Calu3 (cell line): ENCODE measurements around the gene HAO1. TPM values are rescaled to one million over a fixed set of nuclear protein-coding genes. Genes with fewer than 3 reads are reported as not detected.

ENCODE experiments used
- BruUV-seq: library from RNA; stranded (reverse); fragments of 400-500 nt; replicated peaks from 2 replicates; lab custom pipeline; 2021; lab: Mats Ljungman, UMichigan
- CTCF ChIA-PET: fragments of 300-600 bp; sonication (Branson Sonifier 250); formaldehyde crosslinking; loops from one replicate; lab custom pipeline; 2022; ENCODE audit warnings: antibody characterized with exemption; lab: Charles Lee
- DNase-seq: peaks from one replicate; pipeline ENCODE4 v3.0.0; 2022
- H3K27ac Mint-ChIP-seq: one replicate; pipeline ENCODE4 v1.8.0; 2022; ENCODE audit warnings: mixed read lengths; ENCODE audit not compliant: unreplicated experiment
- H3K27me3 Mint-ChIP-seq: one replicate; pipeline ENCODE4 v1.8.0; 2022; ENCODE audit warnings: mixed read lengths; ENCODE audit not compliant: unreplicated experiment
- H3K36me3 Mint-ChIP-seq: one replicate; pipeline ENCODE4 v1.8.0; 2022; ENCODE audit warnings: mild to moderate bottlenecking, moderate library complexity, mixed read lengths; ENCODE audit not compliant: insufficient read depth, unreplicated experiment
- H3K4me1 Mint-ChIP-seq: one replicate; pipeline ENCODE4 v1.8.0; 2022; ENCODE audit warnings: mild to moderate bottlenecking, low read depth, mixed read lengths; ENCODE audit not compliant: unreplicated experiment
- H3K4me3 Mint-ChIP-seq: one replicate; pipeline ENCODE4 v1.8.0; 2022; ENCODE audit warnings: mild to moderate bottlenecking, low read depth, moderate library complexity, mixed read lengths; ENCODE audit not compliant: unreplicated experiment
- H3K9me3 Mint-ChIP-seq: one replicate; pipeline ENCODE4 v1.8.0; 2022; ENCODE audit warnings: low read depth, mixed read lengths; ENCODE audit not compliant: unreplicated experiment
- intact Hi-C: fragments of 100-400 bp; cut with micrococcal nuclease; formaldehyde crosslinking; loops from one replicate; pipeline ENCODE4 v1.10.0; 2022; ENCODE audit not compliant: unreplicated experiment
- total RNA-seq: library from RNA; stranded (reverse); gene quantifications from 2 replicates; pipeline ENCODE4 v1.2.3, GENCODE V29; 2022
- TF ChIP-seq, protein P1 (sequence below): fragments of 200-600 bp; IDR thresholded peaks from one replicate; pipeline ENCODE4 v1.8.0; 2022; ENCODE audit warnings: antibody characterized with exemption; ENCODE audit not compliant: unreplicated experiment

Gene HAO1
- total RNA-seq, 1 experiment from 2014 or later, result not detected

DNA sequence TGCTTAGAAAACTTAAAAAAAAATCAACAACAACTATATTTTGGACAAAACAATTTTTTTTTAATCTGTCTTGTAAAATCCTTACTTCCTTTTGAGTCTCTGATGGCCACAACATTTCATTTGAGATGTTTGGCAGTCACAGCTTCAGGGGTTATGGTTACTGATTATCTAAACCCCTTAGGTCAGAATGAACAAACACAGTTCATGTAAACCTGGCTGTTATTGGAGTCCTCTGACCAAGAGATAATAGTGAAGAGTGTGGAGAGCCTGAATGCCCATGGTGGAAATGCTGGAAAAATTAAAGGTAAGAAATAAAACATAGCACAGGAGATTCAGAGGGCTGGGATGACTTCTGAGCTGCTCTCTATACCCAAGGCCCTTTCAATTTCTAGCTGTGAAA lies 41.1 kb upstream of the HAO1 start:
- DNase-seq, result no peak
- Mint-ChIP-seq H3K9me3 (no peaks in the 10 kb centered on the region), H3K36me3 (no peaks in the 10 kb centered on the region), H3K27ac (no peak overlapping the region), H3K27me3 (no peaks in the 10 kb centered on the region), H3K4me3 (no peak overlapping the region), H3K4me1 (peaks cover 7% of the 10 kb centered on the region)
- intact Hi-C loops, result no loop called here
- BruUV-seq, result no TSS peak
- TF ChIP-seq, protein P1, sequence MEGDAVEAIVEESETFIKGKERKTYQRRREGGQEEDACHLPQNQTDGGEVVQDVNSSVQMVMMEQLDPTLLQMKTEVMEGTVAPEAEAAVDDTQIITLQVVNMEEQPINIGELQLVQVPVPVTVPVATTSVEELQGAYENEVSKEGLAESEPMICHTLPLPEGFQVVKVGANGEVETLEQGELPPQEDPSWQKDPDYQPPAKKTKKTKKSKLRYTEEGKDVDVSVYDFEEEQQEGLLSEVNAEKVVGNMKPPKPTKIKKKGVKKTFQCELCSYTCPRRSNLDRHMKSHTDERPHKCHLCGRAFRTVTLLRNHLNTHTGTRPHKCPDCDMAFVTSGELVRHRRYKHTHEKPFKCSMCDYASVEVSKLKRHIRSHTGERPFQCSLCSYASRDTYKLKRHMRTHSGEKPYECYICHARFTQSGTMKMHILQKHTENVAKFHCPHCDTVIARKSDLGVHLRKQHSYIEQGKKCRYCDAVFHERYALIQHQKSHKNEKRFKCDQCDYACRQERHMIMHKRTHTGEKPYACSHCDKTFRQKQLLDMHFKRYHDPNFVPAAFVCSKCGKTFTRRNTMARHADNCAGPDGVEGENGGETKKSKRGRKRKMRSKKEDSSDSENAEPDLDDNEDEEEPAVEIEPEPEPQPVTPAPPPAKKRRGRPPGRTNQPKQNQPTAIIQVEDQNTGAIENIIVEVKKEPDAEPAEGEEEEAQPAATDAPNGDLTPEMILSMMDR, result no peak
- CTCF ChIA-PET, result interaction anchor here (1.0 kb wide), 1 partner anchor 9 kb away, joined by 3 read pairs; no protein-coding TSS in a partner anchor

DNA sequence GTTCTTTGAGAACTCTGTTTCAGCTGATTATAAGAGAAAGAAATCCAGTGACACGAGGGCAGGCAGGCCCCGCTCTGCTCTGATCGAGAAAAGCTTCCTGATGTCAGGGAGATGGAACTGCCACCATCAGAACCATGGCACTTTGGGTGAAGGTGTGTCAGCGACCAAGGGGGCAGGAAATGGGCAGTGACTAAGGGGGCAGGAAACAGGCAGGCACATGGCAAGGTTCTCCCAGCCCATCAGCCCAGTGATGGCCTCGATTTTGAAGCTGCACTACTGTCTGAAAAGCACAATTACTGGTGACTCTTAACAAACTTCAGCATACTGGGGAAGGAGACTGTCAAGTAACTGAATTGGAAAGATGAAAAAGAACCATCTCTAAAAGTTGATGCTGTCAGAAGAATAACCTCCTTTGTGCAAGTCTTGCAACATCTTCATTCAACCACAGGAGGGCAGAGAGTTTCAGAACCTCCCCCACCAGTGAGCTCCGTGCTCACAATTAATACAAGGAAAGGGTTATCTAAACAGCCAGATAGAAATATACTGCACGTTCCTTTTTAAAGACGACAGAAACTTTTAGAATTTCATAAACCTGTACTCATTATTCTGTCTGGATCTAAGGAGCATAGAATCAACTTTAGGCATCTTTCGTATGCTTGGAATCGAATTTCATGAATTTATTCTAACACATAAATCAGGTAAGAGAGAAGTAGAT lies 40.2 kb upstream of the HAO1 start:
- Mint-ChIP-seq H3K27ac (no peak overlapping the region), H3K4me1 (peaks cover 7% of the 10 kb centered on the region), H3K27me3 (no peaks in the 10 kb centered on the region), H3K9me3 (no peaks in the 10 kb centered on the region), H3K4me3 (no peak overlapping the region), H3K36me3 (no peaks in the 10 kb centered on the region)
- DNase-seq, result peak; percentile 12
- TF ChIP-seq, protein P1, result no peak
- CTCF ChIA-PET, result interaction anchor here (0.6 to 1.0 kb wide), 4 partner anchors 9 to 1139 kb away, joined by 3 to 8 read pairs (median 4); no protein-coding TSS in a partner anchor
- BruUV-seq, result no TSS peak
- intact Hi-C loops, result loop anchor here (1.0 kb wide), 1 partner anchor 742 kb away; no protein-coding TSS in a partner anchor

DNA sequence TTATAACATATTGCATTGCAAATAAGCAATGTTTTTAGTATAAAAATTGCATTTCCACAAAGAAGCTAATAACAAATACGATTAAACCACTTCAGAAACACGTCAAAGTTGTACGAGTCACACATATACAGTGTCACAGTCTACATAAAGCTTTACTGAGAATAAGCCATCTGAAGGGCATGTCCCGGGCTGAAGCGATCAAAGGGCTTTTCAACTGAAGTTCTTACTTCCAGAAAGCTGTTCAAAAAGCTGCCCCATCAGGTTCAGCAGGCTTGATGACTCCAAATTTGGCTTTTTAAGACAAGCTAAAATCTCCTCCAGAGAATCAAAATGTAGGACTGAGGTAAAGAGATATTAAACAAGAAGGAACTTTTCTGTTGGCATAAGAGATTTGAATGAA lies 37.5 kb upstream of the HAO1 start:
- DNase-seq, result no peak
- H3K36me3 Mint-ChIP-seq, result no peaks in the 10 kb centered on the region
- H3K4me3 Mint-ChIP-seq, result no peak overlapping the region
- H3K27me3 Mint-ChIP-seq, result peaks cover 9% of the 10 kb centered on the region
- H3K4me1 Mint-ChIP-seq, result peaks cover 7% of the 10 kb centered on the region
- CTCF ChIA-PET, result no interaction called here
- BruUV-seq, result no TSS peak
- TF ChIP-seq, protein P1, result no peak
- no peak overlapping the region for H3K27ac Mint-ChIP-seq
- no peaks in the 10 kb centered on the region for H3K9me3 Mint-ChIP-seq
- intact Hi-C loops, result no loop called here

DNA sequence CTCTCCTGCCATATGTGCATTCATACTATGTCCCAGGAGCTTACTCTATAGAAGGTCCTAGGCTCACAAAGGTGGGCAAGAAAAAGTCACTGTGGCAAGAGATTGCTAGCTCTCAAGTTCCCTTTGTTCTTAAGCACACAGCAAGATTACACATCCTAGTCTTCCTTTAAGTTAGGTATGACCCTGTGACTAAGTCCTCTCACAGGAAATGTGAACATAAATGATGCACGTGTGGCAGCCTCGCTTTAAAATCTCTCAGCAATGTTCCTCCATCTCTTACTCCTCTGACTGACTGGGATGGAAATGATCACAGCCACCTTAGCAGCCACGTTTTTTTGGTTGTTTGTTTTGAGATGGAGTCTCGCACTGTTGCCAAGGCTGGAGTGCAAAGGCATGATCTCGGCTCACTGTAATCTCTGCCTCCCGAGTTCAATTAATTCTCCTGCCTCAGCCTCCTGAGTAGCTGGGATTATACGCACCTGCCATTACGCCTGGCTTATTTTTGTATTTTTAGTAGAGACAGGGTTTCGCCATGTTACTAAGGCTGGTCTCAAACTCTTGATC lies 35.7 kb upstream of the HAO1 start:
- CTCF ChIA-PET, result interaction anchor here (0.6 kb wide), 1 partner anchor 322 kb away, joined by 3 read pairs; no protein-coding TSS in a partner anchor
- no peaks in the 10 kb centered on the region for H3K4me1 Mint-ChIP-seq
- no peak overlapping the region for H3K27ac Mint-ChIP-seq
- no peaks in the 10 kb centered on the region for H3K36me3 Mint-ChIP-seq
- TF ChIP-seq, protein P1, result no peak
- no TSS peak for BruUV-seq
- H3K4me3 Mint-ChIP-seq, result no peak overlapping the region
- H3K27me3 Mint-ChIP-seq, result peaks cover 9% of the 10 kb centered on the region
- H3K9me3 Mint-ChIP-seq, result no peaks in the 10 kb centered on the region
- intact Hi-C loops, result no loop called here
- DNase-seq, result no peak
